NCI-H1436 treated with DMSO at 0.1 percent for 48 hours (cell line): ENCODE data around the gene CNOT6.

Experiments
- DNase-seq: peaks from one replicate; lab custom pipeline; 2025; lab: John Stamatoyannopoulos, UW

The CNOT6 gene

DNA sequence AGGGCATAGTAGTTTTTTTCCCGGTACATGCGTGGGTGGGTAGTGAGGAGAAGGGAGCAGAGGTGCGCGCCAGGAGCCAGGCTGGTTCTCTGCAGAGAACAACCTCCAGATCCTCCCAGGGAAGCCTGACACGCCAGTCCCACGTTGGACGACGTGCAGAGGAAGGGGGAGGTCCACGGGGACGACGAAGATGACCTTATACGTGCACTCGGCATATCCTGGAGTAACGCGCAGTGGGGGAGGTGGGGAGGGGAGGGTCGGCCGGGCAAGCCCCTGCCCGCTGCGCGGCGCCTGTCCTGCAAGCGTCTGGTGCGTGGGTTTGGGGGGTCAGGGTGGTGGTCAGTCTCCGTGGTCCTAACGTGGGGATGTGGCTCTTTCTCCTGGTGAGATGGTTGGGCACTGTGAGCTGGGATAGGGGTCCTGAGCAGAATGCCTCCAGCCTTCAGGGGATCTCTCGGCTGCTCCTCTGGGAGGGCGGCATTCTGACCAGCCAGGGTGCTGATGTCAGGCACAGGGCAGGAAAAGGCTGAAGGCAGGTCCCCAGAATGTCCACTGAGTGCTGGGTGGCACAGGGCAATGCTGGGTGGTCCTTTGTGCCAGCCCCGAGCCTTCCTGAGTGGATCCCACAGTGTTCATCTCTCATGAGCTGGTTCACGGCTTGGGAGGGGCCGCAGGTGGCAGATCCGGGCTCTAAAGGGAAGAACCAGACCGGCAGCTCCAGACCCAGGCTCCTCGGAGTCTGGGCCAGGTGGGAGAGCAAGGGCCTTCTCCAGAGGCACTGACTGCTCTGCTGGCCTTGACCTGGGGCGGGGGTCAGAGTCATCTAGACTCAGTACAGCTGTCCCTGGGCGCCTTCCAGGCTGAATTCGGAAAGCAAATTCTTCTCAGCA lies 107.7 kb downstream of the CNOT6 start:
- no peak for DNase-seq

DNA sequence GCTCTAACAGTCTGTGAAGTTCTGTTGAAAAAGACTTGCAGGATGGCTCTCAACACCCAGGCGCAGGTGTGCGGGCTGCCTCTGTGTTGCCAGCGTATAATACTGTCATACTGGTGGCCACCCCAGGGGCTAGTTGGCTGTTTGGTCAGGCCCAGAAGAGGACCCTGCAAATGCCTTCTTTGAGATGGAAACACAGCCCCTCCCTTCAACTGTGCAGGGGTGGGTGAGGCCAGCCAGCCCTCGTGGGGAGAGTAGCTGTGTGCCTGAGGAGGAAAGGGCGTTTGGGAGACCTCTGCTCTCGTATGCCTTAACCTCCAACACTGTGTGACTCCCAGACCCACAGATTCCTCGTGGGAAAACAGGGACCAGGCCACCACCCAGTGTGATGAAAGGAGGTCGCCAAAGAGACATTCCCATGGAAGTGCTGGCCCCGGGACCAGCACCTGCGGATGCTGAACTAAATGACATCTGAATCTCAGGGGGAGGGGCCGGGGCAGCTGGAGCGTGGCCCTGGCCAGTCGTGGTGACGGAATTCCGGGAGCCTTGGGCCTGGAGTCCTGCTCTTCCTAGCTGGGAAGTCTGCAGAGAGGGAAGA lies 108.4 kb downstream of the CNOT6 start:
- DNase-seq: no peak

DNA sequence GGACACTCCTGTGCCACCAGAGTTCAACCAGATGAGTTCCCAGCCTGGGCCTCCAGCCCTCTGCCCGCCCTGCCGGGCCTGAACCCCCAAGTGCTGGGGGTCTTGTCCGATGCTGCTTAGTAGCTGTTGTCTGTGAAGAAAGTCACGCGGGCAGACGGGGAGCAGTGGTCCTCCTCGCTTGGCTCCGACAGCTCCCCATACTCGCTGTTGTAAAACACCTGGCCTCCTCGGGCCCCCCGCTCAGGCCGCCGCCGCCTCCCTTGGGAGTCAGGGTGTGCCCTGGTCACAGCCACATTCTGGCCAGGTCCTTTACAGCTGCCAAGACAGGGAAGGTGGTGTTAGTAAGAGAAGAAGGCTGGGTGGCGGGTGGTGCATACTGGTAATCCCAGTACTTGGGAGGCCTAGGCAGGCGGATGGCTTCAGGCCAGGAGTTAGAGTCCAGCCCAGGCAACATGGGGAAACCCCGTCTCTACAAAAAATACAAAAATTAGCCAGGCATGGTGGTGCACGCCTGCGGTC lies 109.0 kb downstream of the CNOT6 start:
- DNase-seq: no peak

DNA sequence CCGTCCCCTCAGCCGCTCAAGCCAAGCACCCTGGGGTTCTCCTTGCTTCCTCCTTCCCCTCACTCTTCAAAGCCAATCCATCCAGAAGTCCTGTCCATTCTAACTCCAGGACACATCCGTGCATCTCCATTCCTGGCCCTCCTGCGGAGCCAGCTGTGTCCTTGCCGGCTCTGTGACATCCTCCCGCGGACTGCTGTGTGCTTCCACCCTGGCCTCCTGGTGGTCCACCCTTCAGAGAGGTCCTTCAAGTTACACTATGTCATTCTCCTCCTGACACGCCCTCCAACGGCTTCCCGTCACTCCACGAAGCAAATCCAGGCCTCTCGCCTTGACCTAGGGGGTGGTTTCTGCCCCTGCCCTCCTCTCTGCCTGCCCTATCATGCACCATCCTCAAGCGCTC lies 110.1 kb downstream of the CNOT6 start:
- no peak for DNase-seq

DNA sequence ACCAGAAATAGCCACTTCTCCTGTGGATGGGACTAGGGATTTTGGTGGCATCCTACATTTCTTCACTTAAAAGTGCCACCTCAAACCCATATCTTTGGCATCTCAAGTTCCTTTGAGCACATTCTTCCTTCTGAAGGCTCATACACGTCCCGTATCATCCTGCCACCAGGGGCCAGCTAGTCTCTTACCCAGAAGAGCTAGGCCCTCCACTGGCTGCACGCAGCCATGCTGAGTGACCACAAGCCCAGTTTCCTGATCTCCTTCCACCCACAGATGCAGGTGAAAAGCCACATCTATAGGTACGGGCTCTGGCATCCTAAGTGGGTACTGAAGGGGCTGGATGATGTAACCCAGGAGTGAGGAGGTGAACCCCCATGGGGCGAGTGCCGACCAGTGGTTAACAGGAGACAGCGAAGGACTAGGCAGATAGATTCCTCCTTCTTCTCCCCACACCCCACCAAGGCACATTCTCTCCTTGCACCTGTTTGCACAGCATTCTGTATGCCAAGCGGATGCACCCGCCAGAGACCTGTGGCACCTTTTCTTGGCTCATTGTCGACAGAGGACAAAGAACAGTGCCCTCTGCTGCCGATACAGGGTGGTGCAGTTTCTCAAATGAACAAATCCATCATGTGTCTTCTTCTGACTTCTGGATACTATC lies 111.5 kb downstream of the CNOT6 start:
- no peak for DNase-seq

DNA sequence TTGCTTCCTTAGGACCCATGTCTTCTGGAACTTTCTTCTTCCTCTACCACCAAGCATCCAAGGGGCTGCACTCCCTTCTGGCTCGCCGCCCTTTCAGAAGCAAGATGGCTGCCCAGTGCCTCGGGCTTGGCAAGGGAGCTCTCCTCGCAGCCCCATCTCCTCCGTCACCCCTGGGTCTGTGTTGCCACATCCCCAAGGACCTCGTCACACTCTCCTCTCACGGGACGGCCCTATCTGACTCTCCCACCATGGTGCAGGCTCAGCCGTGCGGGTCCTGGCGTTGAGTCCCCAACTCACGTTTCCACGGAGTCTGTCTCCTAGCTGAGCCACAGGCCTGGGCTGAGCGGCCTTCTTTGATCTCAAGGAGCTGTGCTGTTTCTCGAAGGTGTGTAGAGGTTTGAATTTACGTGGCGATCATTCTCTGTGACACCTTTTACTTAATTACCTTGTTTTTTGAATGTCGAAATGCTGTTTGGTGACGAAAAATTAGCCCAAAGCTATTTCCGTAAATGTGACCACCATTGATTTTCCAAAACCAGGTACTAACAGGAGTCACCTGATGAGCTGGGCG lies 112.1 kb downstream of the CNOT6 start:
- DNase-seq: no peak

DNA sequence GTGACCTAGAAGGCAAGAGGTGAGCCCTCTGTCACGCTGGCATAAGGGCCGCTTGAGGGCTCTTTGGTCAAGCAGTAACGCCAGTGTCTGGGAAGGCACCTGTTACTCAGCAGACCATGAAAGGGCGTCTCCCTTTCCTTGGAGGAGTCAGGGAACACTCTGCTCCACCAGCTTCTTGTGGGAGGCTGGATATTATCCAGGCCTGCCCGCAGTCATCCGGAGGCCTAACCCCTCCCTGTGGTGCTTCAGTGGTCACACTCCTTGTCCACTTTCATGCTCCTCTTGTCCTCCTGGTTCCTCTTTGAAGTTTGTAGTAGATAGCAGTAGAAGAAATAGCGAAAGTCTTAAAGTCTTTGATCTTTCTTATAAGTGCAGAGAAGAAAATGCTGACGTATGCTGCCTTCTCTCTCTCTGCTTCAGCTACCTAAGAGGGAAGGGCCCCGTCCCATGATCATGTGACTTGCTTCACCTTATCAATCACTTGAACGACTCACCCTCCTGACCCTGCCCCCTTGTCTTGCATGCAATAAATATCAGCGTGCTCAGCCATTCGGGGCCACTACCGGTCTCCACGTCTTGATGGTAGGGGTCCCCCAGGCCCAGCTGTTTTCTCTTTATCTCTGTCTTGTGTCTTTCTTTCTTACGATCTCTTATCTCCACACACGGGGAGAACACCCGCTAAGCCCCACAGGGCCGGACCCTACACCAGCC lies 113.8 kb downstream of the CNOT6 start:
- no peak for DNase-seq

DNA sequence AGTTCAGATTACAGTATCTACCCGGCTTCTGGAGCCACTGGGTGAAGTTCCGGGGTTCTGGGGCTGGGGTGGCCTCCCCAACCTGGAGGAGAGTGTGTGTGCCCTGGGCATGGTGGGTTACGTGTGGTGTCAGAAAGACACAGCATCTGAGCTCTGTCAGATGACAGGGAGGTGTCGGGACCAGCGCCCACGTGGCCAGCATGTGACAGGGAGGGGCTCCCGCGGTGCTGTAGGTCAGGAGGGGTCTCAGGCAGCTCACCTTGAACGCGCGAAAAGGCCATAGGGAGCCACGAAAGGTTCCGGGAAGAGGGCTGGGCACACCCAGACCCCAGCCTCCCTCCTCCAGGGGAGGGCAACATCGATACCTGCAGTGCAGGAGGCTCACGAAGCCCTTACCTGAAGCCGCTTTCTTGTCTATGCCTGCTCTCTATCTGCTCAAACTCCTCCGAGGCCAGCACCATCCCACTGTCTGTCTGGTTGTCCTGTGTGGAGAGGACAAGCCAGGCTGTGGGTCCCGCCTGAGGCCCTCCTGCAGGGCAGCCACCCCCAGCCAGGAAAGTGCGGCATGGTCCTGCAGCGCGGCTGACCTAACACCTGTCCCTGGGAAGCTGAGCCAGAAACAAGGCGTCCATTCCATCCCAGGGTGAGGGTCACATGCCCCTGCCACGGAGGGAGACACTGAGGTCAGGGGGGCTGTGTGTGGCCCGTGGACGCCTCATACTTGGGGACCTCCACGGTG lies 114.6 kb downstream of the CNOT6 start:
- DNase-seq: no peak

DNA sequence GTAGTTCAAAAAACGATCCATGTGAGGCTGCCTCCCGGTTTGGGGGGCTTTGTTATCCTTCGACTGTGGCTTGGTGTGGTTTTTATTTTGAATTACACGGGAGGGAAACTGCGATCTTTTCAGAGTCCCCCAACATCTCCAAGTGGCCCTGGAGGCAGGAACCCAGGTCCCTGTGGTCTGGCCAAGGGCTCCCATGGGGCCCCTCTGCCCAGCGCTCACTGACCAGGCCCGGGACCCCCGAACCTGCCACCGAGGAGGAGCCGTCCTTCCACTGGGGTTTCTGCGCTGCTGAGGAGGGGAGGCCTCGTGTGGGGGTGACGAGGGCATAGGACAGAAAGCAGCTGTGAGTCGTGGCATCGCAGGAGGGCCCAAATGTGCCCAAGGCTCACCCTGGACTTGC lies 115.2 kb downstream of the CNOT6 start:
- no peak for DNase-seq

DNA sequence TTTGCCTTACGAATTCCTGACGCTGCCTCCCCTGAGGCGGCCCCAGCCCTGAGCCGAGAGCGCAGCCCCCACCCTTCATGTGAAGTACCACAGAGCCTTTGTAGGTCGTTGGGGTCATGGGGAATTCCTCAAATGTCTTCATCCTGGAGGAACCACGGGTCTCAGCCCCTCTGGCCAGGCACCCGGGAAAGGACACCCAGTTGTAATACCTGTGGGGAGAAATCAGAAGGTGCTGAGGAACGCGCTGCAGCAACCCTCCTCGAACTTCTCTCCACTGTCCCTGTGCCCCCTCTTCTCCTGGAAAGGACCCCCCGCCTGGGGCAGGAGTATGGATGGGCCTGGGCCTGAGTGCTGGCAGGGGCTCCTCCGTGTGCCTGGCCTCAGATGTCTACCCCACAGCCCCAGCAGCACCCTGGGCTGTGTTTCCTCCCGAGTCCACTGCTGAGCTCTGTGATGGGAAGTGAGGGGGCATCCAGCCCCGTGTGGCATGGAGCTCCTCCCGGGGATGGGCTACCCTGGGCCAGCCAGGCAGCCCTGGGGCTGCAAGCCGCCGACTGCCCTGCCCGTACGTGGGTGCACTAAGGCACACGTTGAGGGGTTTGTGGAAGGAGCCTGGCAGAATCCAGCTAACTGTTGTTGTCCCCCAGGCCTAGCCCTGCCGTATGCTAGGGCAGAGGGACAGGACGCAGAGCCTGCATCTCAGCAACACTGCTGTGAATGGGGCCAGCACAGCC lies 115.8 kb downstream of the CNOT6 start:
- DNase-seq: no peak

DNA sequence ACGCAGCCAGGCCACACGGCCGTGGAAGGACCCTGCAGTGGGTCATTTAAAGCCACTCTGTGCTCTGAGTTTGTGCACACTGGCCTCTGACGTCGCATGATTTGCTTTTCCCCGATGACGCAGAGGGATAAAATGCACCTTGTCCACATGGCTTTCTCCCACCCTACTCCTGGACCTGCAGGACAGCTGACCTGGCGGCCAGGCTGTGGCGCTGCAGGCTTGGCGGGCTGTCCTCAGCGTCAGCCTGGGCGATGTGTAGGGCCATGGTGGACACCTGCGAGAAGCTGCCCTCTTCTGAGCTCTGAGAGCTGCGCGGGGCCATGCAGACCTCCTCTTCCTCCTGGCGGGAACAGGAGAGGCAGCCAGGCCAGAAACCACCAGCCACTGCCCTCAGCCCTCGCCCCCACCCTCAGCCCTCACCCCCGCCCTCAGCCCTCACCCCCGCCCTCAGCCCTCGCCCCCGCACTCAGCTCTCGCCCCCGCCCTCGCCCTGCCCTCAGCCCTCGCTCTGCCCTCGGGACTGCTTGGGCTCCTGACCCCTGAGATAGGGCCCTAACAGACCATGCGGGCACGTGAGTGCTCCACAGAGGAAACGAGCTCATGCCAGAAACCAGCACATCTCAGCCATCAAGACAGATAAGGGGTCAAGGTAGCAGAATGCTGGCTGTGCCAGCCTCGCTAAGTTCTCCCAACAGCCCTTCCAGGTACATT lies 117.1 kb downstream of the CNOT6 start:
- DNase-seq: no peak

DNA sequence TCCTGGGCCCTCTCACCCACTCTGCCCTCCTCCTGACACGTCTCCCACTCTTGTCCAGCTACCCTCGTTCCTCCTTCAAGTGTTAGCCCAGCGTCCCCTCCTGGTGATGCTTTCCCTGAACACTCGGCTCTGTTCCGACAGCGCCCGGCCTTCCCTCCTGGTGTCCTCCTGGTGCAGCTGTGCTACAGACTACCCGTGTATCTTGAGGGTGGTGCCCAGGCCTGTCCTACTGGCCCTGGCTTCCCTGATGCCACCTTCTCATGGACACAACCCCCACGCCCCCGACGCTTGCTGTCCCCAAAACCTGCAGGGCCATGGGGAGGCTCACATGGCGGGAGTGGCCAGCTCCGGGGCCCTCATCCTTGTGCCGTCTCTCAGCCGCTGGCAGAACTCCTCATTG lies 118.5 kb downstream of the CNOT6 start:
- no peak for DNase-seq

DNA sequence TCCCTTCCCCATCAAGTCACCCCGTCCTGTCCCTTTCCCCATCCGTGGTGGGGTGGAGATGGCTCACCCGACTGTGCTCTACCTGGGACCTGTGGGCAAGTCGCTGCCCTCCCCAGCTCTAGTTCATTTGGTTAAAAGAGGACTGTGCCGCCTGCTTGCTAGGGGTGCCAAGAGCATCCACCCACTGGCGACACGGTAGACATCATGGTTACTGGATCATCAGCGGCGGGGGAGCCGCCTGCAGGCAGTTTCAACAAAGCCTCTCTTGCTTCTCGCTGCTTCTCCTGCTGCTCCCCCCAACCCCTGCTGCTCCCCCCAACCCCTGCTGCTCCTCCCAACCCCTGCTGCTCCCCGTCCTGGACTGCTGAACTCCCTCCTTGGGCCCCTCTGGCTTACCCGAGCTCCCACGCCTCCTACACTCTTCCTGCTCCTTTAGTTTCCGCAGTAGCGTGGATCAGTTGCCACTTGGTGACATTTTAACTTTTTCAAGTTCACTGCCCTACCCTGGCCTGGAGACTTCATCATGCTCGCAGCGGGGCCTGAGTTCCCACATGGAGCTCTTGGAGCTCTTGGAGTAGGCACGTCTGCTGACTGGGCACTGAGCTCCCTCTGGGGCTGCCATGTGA lies 119.1 kb downstream of the CNOT6 start:
- DNase-seq: no peak

DNA sequence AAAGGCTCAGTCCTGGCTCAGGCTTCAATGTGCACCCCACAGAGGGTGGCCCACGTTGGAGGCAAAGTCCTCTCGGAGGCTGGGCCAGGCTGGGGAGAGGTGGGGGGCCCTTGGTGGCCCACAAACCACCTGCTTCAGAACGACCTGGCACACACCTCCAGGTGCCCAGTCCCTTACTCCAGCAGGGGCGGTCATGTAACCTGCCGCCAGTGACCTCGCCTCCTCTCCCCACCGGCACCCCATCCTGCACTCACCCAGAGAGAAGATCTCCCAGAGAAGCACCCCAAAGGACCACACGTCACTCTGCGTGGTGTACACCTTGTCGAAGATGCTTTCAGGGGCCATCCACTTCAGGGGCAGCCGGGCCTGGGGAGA lies 119.6 kb downstream of the CNOT6 start:
- no peak for DNase-seq

DNA sequence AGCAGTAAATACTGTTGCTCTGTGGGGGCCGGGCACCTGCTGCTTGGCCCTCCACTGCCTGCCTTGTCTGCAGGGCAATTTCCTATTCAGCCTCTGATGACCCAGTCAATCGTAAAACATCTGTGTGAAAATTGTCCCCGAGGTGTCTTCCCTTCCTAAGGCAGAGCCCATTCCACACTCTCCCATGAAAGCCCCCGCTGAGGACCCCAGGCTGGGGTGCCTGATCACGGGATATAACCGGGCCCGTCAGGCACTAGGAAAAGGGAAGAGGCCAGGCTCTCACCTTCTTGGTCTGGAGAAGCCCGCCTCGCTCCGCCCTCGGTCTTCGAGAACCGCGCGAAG lies 124.3 kb downstream of the CNOT6 start:
- DNase-seq: no peak

DNA sequence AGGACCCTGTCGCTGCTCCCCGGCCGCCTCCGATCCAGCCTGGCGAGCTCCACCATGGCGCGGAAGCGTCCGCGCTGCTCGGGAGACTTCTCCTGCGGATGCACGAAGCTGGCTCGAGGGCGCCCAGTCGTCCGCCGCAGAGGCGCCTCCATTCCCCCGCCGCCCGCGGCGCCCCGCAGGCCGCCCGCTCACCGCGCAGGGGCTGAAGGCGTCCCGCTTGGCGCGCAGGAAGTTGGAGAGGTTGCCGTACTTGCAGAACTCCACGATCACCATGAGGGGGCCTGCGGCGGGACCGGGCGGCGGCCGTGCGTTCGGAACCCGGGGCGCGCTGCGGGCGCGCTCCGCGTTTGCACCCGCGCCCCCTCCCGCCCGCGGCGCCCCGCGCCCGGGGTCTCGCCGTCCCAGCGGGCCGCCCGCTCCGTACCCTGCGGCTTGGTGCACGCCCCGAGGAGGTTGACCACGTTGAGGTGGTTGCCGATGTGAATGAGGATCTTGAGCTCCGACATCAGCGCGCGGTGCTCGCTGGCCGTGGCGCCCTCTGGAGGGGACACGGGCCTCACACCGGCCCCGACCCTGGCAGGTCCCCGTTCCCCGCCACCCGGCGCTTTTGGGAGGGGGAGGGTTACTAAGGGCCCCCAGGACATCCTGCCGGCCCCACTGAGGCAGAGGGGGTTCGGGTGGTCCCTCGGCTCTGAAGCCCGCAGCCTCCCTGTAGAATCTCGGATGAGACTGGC lies 124.8 kb downstream of the CNOT6 start:
- DNase-seq: no peak

DNA sequence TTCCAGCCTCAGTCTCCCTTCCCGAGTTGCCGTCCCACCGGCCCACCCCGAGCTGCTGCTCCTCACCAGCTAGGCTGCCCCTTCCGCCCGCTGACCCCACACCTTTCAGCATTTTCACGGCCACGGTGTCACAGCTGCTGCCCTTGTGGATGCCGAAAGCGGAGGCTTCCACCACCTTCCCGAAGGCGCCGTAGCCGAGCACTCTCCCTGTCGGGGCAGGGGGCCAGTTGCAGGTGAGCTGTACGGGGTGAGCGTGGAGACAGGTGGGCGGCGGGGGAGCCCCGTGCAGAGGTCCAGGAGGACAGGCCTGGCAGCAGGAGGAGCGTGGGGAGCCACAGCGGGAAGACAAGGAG lies 125.4 kb downstream of the CNOT6 start:
- no peak for DNase-seq

DNA sequence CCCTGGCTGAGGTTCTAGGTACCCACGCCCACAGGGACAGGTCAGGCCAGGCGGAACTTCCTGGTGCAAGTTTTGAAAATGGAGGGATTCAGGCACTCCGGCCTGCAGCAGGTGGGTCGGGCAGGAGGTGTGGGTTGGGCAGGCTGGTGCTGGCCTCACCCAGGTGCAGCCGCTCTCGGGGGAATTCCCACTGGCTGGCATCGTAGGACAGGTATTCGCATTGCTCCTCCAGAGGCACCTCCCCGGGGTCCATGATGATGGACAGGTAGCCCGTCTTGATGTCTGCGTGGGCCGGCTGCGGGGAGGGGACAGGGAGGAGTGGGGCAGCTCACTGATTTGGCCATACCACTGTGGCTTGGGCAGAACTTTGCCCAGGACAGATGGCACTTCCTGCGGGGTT lies 125.8 kb downstream of the CNOT6 start:
- no peak for DNase-seq

DNA sequence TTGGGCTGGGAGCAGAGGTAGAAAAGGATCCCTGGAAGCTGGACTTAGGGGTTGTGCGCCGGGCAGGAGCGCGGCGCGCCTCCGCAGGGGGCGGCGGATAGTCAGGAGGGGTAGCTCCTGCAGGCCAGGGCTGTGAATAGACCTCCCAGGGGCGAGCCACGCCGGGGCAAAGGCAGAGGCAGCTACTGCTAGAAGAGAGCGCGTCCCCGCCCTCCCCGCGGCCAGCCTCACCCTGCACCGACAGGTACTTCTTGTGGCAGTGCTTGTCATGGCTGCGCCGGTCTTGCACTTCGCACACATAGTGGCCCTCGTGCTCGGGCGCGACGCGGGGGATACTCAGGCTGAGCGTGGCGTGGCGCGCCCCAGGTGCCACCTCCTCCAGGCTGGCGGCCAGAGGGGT lies 127.1 kb downstream of the CNOT6 start:
- no peak for DNase-seq
